Tibial nerve (tissue), 4 donors: Measurements from ENCODE around the gene ADAMTS12.

Experiments used
- EP300 ChIP-seq, 2 donors: sonication (generic); formaldehyde crosslinking; IDR thresholded peaks; one replicate each; pipeline ENCODE4 v1.6.1; 2017; ENCODE audit warnings: antibody characterized with exemption in 2 of 2, mild to moderate bottlenecking in 1 of 2
- POLR2A ChIP-seq, 2 donors: fragments of 450-650 bp; IDR thresholded peaks; one replicate each; pipeline ENCODE4 v1.6.1; 2017; ENCODE audit warnings: antibody characterized with exemption in 2 of 2, mild to moderate bottlenecking in 2 of 2, moderate library complexity in 2 of 2
- TF ChIP-seq, protein P1 (sequence below), 5 experiments: fragments of 200-600 bp in 3 of 5; fragments of 450-650 bp in 2 of 5; sonication (generic) in 3 of 5; IDR thresholded peaks; one replicate each; pipeline ENCODE4 v1.5.1; 2016 to 2019; ENCODE audit warnings: antibody characterized with exemption in 5 of 5, mild to moderate bottlenecking in 3 of 5, moderate library complexity in 2 of 5

GRCh38 chr5:33788922-33789566, 102.7 kb downstream of the ADAMTS12 start:
- TF ChIP-seq POLR2A (IDR thresholded peaks at IDR 0.05): no peak
- TF ChIP-seq, protein P1, sequence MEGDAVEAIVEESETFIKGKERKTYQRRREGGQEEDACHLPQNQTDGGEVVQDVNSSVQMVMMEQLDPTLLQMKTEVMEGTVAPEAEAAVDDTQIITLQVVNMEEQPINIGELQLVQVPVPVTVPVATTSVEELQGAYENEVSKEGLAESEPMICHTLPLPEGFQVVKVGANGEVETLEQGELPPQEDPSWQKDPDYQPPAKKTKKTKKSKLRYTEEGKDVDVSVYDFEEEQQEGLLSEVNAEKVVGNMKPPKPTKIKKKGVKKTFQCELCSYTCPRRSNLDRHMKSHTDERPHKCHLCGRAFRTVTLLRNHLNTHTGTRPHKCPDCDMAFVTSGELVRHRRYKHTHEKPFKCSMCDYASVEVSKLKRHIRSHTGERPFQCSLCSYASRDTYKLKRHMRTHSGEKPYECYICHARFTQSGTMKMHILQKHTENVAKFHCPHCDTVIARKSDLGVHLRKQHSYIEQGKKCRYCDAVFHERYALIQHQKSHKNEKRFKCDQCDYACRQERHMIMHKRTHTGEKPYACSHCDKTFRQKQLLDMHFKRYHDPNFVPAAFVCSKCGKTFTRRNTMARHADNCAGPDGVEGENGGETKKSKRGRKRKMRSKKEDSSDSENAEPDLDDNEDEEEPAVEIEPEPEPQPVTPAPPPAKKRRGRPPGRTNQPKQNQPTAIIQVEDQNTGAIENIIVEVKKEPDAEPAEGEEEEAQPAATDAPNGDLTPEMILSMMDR (IDR thresholded peaks at IDR 0.05): no peak
- no peak for TF ChIP-seq EP300 (IDR thresholded peaks at IDR 0.05)
